HG02870 (cell line): ENCODE data around the gene CARHSP1.
"Not testable (repeated sequence)": the region's sequence is repeated elsewhere in the genome, so short reads cannot be mapped to it uniquely, and the experiment has no call there.

Experiments used
- ATAC-seq: cut with Tn5 transposase; IDR thresholded peaks from one replicate; pipeline ENCODE4 v1.9.1; 2021; ENCODE audit warnings: mild to moderate bottlenecking, moderate library complexity; ENCODE audit not compliant: unreplicated experiment

Gene CARHSP1

GRCh38 chr16:8836797-8837196, 32.0 kb downstream of the CARHSP1 start:
- not testable (repeated sequence) for ATAC-seq

GRCh38 chr16:8832717-8833105, 36.1 kb downstream of the CARHSP1 start:
- ATAC-seq, result no peak

- ATAC-seq, result no peak
Measured at GRCh38 chr16:8831871-8832716, 36.7 kb downstream of the CARHSP1 start.

GRCh38 chr16:8831450-8831849, 37.4 kb downstream of the CARHSP1 start:
- ATAC-seq, result no peak

- ATAC-seq, result no peak
Measured at GRCh38 chr16:8828541-8829165, 40.2 kb downstream of the CARHSP1 start.

- no peak for ATAC-seq
Measured at GRCh38 chr16:8826278-8826879, 42.4 kb downstream of the CARHSP1 start.

GRCh38 chr16:8822403-8822802, 46.4 kb downstream of the CARHSP1 start:
- ATAC-seq, result no peak

GRCh38 chr16:8819411-8820034, 49.3 kb downstream of the CARHSP1 start:
- no peak for ATAC-seq

GRCh38 chr16:8818504-8819270, 50.1 kb downstream of the CARHSP1 start:
- peak; percentile 88 for ATAC-seq

- no peak for ATAC-seq
Measured at GRCh38 chr16:8816967-8817655, 51.7 kb downstream of the CARHSP1 start.

- no peak for ATAC-seq
Measured at GRCh38 chr16:8814095-8814806, 54.6 kb downstream of the CARHSP1 start.

GRCh38 chr16:8812162-8812843, 56.5 kb downstream of the CARHSP1 start:
- ATAC-seq, result no peak

- ATAC-seq, result no peak
Measured at GRCh38 chr16:8808613-8809353, 60.0 kb downstream of the CARHSP1 start.

- no peak for ATAC-seq
Measured at GRCh38 chr16:8808009-8808408, 60.8 kb downstream of the CARHSP1 start.

GRCh38 chr16:8807189-8807588, 61.6 kb downstream of the CARHSP1 start:
- ATAC-seq, result no peak

GRCh38 chr16:8806272-8806983, 62.4 kb downstream of the CARHSP1 start:
- no peak for ATAC-seq

- no peak for ATAC-seq
Measured at GRCh38 chr16:8804313-8804712, 64.5 kb downstream of the CARHSP1 start.

- ATAC-seq, result not testable (repeated sequence)
Measured at GRCh38 chr16:8803733-8804132, 65.1 kb downstream of the CARHSP1 start.
